IPS-NIHi7 (cell line): ENCODE measurements around the gene ACOT9.
A peak's percentile ranks its signal among the peaks of the same experiment; 100 is the strongest.
"Not testable (repeated sequence)": the region's sequence is repeated elsewhere in the genome, so short reads cannot be mapped to it uniquely, and the experiment has no call there.

Source experiments
- DNase-seq: peaks from one replicate; pipeline ENCODE4 v3.0.0; 2012; ENCODE audit warnings: mixed read lengths; ENCODE audit errors: extremely low spot score

ACOT9 gene, protein sequence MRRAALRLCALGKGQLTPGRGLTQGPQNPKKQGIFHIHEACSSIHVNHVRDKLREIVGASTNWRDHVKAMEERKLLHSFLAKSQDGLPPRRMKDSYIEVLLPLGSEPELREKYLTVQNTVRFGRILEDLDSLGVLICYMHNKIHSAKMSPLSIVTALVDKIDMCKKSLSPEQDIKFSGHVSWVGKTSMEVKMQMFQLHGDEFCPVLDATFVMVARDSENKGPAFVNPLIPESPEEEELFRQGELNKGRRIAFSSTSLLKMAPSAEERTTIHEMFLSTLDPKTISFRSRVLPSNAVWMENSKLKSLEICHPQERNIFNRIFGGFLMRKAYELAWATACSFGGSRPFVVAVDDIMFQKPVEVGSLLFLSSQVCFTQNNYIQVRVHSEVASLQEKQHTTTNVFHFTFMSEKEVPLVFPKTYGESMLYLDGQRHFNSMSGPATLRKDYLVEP

DNA sequence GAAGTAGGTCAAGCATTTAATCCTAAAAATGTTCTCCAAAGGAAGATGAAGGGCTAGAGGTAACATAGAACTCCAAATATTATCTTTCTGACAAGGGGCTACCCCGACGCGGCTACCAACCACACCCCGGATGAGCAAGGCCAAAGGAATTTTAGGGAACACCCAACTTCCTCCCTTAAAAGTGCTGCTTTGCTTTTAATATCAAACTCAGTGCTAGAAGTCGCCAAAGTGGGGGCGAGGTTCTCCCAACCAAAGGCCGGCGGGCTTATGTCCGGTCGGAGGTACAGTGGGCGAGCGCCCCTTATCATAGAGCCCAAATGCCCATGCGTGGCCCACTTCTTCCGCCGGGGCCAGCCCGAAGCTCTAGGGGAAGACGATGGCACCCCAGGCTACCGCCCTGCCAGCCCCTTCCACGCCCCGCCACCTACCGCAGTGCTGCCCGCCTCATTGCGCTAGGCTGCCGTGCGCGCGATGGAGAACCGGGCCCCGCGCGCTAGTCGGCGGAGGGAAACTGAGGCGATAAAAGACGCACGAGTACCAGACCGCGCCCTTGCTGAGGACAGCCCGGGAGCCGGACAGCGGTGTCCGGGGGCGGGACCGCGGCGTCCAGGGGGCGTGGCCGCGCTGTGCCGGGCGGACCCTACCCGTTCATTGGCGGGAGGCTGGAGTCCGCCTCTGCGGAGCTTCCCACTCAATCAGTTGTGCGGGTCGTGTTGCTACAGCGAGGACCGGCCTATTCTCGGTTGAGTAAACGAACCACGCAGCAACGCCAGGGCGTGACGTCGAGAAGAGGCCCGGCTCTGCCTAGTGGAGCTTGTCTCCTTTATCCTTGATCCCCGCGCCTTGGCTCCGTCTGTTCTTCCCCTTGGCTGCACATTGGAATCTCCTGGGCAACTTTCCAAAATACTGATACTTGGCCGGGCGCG, at the start of gene ACOT9:
TSS of gene ACOT9 (minus strand) at position 580 of the 926 bp plus-strand sequence. CDS start at position 448, 132 bp downstream.
- DNase-seq: peak; percentile 97

DNA sequence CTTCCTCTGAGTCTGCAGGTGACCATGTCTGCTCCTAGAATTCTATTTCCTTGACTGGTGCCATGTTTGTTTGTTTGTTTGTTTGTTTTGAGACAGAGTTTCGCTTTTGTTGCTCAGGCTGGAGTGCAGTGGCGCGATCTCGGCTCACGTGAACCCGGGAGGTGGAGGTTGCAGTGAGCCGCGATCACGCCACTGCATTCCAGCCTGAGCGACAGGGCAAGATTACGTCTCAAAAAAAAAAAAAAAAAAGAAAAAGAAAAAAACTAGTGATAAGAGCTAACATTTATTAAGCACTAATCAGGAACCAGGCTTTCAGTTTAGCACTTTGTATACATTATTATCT, 47.0 kb upstream of the ACOT9 start:
- no peak for DNase-seq

DNA sequence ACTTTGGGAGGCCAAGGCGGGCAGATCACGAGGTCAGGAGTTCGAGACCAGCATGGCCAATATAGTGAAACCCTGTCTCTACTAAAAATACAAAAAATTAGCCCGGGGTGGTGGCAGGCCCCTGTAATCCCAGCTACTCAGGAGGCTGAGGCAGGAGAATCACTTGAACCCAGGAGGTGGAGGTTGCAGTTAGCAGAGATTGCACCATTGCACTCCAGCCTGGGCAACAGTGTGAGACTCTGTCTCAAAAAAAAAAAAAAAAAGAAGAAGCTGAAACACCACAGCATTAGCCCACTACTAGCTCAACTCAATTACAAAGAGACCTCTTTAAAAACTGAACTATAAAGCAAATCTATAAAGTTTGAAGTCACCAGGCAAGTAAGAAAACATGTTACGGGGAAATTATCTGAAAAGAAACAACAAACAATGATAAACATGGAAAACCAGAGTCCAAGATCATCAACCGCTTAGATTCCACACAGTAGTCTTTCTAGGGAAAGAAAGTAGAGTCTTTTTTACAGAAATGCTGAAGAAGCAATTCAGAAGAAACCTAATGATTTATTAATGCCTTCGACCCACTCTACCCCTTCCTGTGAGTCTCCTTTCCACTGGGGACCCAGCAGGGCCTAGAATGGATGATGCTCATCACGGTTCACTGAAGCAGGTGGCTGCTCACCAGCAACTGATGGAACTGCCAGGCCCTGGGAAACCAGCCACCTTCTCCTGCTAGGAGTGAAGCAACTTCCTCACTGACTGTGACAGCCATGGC, 46.5 kb upstream of the ACOT9 start:
- DNase-seq: no peak

DNA sequence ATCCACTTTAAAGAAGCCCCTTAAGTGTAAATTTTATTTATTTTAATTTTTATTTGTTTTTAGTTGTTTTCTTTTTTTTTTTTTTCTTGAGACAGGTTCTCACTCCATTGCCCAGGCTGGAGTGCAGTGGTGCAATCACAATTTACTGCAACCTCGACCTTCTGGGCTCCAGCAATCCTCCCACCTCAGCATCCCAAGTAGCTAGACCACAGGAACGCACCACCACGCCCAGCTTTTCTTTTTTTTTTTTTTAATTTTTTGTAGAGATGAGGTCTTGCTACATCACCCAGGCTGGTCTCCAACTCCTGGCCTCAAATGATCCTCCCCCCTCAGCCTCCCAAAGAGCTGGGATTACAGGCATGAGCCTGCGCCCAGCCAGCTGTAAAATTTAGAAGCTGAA, 45.9 kb upstream of the ACOT9 start:
- DNase-seq: no peak

DNA sequence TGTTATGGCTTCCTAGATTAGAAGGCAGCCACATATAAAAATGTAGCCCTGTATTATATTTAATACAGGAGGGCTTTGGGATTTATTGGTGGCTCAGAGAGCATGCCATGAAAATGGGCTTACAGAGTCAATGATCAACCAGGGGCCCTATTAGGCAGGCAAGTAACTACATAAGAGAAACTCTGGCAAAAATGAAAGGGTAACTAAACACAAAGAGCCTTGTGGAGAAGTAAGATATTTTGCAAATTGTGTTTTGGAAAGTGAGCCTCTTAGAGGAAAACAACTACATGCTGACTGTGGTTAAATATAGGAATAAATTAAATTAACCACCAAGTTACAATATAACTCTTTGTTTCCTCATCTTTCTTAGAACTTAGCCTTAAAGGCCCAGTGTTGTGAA, 45.4 kb upstream of the ACOT9 start:
- no peak for DNase-seq

DNA sequence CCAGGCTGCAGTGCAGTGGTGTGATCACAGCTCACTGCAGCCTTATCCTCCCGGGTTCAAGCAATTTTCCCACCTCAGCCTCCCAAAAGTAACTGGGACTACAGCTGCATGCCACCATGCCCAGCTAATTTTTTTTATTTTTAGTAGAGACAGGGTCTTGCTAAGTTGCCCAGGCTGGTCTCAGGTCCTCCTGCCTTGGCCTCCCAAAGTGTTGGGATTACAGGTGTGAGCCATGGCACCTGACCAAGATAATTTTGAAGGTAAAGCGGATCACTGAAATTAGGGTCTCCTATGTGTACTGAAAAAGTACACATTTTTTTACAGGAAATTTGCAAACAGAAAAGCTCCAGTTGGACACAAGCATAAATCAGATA, 44.7 kb upstream of the ACOT9 start:
- DNase-seq: no peak

DNA sequence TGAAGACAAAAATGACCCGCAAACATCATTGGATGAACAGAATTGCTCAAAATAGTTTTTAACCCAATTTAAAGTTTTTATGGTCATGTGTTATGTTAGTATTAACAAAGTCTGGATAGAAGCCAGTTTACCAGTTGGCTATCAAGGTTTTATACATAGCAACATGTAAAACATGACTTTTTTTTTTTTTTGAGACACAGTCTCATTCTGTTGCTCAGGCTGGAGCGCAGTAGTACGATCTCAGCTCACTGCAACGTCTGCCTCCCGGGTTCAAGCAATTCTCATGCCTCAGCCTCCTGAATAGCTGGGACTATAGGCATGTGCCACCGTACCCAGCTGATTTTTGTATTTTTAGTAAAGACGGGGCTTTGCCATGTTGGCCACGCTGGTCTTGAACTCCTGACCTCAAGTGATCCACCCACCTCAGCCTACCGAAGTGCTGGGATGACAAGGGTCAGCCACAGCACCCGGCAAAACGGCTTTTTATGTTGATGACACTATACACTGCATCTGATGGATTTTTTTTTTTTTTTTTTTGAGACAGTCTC, 43.3 kb upstream of the ACOT9 start:
- DNase-seq: no peak

DNA sequence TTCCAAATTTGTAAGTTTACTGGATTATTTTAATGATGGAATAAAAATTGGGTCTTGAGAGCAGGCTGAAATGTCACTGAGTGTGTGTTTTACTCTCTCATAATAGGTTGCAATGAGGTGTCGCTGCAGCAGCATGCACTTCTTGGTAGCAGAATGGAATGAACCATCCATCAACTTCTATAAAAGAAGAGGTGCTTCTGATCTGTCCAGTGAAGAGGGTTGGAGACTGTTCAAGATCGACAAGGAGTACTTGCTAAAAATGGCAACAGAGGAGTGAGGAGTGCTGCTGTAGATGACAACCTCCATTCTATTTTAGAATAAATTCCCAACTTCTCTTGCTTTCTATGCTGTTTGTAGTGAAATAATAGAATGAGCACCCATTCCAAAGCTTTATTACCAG, 42.5 kb upstream of the ACOT9 start:
- DNase-seq: no peak

DNA sequence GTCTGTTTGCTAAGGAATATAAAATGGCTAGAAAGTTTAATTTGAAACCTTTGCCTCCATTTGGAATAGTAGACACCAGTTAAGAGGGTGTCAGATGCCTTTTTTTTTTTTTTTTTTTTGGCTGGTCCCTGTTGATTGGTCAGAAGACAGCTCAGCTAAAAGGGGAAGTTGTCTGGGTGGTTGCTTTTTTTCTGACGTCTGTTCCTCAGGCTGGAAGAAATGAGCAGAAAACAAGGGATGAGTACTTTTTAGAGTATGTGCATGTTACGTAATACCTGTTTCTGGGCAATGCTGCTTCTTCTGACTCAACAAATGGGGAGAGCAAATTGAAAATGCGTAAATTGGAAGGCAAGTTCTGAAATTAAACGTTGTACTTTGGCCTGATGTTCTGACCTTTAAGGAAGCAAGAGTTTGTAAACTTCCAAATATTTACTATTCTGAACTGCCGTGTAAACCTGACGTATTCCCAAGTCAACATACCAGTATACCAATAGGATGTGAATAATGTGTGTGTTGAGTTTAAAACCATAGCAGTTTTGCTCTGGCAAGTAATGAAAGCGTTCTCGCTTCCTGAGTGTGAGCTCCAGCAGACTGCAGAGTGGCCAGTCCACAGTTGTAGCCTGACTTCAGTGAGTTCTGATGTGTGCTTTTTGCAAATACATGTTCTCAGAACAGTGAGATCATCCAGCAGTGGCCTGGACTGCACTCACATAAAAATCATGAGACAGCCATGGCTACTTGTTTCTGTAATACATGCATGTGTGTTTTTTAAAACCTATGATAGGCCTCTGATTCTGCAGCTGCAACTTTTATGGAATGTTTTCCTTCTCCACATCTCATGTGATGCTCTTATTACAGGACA, 41.6 kb upstream of the ACOT9 start:
- no peak for DNase-seq

DNA sequence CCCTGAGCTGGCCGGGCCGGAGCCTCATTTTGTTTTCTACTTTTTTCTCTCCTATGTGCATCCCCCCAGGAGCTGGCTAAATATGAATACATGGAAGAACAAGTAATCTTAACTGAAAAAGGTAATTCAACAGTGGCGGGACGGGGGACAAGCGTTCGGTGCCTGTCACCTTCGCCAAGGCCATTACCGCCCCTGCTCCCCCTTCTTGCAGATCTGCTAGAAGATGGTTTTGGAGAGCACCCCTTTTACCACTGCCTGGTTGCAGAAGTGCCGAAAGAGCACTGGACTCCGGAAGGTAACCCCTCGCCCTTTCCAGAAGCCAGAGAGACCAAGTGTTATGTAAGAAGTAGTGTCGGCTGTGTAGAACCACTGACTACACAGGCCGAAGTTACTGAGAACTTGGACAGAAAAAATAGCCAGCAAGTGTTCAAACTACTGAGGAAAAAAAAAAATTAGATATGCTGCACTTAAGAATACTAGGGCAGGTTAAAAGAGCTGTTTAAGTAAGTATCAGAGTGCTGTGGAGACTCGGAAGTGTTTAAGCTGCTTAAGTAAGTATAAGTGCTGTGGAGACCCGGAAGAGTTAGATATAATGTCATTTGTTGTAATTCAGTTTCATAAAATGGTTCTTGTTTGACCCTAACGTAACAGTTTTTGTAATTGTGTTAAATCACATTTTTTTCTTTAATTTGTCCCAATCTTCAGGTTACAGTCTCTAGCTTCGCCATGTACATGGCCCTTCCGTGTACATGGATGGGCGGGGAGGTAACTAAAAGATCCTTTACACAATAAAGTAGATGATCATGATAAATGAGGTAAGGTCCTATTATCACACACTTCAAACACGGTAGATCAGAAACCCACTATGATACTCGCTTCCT, 40.8 kb upstream of the ACOT9 start:
- no peak for DNase-seq

DNA sequence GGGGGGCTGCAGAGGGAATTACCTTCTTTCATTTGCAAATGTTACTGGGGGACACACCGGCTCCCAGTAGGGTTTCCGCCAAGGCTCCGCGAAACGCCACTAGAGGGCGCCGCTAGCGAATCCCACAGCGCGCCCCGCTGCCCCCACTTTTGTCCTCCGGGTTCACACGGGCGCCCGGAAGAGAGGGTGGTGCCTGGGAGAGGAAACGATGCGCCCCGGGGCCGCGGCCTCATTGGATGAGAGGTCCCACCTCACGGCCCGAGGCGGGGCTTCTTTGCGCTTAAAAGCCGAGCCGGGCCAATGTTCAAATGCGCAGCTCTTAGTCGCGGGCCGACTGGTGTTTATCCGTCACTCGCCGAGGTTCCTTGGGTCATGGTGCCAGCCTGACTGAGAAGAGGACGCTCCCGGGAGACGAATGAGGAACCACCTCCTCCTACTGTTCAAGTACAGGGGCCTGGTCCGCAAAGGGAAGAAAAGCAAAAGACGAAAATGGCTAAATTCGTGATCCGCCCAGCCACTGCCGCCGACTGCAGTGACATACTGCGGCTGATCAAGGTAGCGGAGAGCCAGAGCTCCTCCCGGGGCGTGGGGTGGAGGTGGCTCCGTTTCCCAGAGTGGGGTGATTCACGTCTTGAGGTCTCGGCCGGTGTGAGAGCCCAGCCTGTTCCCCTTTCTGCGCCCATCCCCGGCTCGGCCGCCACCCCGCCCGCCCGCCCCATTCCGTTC, 40.0 kb upstream of the ACOT9 start, which contains the start of gene SAT1:
TSS of gene SAT1 (plus strand) at position 311 of the 726 bp plus-strand sequence. CDS start at position 490, 179 bp downstream.
- DNase-seq: peak; percentile 98

DNA sequence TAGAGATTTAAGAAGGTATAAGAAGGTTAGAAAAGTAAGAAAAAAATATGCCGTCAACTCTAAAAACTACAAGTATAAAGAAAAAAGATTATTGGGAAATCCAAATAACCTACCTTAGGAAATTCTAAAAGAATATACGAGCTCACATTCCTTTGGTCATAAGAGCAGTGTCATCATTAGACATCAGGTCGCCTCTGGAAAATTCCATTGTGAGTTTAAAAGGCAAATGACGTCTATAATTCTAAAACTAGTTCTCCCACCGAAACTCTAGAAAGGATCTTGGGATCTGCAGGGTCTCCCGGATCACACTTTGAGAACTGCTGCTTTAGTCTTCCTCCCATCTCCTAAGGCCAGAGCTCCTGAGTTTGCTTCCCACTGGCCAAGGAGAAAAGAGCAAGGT, 39.4 kb upstream of the ACOT9 start:
- DNase-seq: no peak

DNA sequence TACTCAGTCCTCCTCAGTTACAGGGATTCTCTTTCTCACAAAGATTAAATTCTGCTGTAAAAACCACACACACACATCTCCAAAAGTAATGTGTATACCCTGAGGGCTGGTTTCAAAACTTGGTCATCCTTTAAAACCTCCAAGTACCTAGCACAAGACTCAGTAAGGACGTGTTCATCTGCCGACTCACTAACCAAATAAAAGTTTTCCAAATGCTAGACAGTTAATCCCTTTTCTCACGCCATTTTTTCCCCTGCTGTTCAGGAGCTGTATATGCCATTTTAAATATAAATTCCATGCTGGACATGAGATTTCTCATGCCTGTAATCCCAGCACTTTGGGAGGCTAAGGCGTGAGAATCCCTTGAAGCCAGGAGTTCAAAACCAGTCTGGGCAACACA, 35.9 kb upstream of the ACOT9 start:
- no peak for DNase-seq

DNA sequence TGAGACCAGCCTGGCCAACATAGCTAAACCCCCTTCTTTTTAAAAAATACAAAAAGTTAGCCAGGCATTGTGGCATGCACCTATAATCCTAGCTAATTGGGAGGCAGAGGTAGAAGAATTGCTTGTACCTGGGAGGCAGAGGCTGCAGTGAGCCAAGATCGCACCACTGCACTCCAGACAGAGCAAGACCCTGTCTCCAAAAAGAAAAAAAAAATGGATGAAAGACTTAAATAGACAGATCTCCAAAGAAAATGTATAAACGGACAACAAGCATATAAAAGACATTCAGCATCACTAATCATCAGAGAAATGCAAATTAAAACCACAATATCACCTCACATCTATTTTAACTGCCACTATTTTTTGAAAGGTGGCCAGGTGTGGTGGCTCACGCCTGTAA, 33.3 kb upstream of the ACOT9 start:
- DNase-seq: no peak

DNA sequence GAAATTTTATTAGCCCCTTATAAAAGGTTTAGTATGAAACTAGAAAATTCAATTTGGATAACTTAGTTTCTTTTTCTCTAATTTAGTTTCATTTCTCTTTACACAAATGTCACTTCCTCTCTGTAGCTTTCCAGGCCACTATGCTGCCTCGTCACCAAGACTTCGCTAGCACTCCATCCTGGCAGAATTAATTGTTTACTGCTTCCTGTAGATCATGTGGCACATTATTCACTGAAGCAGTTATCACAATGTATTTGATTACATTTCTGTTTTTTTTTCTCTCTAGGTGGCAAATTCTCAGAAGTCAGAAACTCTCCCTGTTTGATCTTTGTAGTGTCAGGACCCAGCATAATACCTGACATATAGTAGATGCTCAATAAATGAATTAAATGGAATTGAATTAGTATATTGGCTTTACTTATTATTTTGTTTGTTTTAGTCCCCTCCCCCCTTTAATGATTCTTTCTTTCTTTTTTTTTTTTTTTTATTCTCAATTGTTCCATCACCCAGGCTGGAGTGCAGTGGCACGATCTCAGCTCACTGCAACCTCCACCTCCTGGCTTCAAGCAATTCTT, 30.6 kb upstream of the ACOT9 start:
- no peak for DNase-seq

DNA sequence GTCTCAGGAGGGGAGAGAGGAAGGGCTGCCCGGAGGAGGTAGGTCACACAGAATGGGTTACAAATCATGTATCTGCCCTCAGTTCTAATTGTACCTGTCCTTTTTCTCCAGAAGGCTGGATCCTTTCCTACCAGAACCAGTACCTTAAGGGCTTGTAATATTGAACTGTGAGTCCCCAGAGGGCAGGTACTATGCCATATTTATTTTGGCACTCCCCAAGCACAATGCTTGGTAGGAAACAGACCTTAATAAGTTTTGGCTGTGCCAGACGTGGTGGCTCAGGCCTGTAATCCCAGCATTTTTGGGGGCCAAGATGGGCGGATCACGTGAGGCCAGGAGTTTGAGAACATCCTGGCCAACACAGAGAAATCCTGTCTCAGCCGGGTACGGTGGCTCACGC, 28.0 kb upstream of the ACOT9 start:
- not testable (repeated sequence) for DNase-seq

DNA sequence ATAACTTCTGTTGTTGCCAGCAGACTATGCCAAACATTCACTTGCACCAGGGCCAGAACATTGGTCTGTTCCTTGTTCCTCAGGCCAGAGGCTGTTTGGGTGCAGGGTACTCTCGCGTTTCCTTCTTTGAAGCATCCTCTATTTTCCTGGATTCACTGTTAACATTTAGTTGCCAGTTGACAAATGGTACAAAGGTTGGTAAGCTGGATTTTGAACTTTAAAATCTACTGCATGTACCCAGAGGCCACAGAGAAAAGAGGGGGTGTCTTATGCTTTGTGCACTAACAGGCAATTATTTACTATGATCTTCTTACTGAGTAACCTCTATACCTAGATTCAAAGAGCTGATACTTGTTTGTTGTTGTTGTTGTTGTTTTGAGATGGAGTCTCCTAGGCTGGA, 27.1 kb upstream of the ACOT9 start:
- no peak for DNase-seq

DNA sequence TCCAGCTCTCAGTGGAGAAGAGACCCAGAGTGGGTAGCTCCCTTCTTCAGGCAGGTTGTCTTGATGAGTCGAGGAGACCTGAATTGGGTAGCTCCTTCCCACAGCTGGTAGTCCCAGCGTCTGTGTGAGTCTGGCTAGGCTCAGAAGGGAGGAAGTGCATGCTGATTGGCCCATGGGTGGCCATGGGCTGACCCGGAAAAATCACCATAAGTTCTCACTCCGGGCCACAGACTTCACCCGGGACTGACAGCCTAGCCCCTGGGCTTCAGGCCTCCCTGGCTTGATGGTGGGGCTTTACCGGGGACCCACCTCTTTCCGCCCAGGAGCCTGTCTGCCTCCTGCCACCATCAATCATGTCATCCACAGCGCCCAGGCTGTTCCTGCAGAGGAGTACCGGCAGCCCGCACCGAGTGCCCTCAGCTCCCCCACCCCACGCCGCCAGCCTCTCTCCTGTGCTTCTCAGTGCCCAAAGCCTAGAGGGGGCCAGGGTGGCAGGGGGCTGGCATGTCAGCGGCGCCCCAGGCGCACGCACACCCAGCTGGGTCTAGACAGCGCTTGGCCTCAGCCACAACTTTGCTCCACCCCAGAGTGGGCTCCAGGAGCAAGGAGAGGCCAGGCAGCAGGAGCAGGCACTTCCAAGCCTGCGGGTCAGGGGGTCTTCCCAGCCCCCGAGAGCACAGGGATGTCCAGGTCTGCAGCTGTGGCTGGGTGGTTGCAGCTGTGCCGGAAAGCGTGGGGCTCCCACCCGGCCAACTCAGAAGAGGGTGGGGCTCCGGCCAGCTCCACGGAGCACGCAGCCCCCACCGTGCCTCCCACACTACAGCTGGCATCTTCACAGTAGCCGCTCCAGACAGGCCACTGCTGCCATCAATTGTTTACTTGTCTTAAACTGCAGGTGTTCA, 23.8 kb upstream of the ACOT9 start:
- no peak for DNase-seq
